Measurements from ENCODE around the gene SLC22A14. TPM values are rescaled to one million over a fixed set of nuclear protein-coding genes. Genes with fewer than 3 reads are reported as not detected.

The SLC22A14 gene
- total RNA-seq, 4 donors from 2014 or later = 0.23 TPM; not detected in 3

DNA sequence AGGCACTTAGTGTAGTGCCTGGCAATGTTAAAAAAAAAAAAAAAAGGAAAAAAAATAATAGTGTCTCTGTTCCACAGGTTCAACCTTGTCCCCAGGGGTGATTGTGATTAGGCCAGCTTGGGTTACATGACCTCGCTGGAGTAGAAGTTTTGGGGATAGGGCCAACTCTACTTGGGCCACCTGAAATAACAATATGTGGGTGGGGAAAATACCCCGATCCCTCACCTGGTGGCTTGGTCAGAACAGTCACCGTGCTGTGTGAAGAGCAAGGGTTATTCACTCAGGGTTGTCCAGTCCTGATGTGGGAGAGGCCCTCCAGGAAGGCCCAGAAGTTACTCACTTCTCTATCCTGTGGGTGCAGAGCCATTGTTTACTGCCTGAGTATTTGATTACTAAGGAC is 84.0 kb downstream of the SLC22A14 start:
- H3K27ac ChIP-seq (replicated peaks in 1 of 4) = no peak overlapping the region
- intact Hi-C loops (cut with DNase I) = no loop called here
- H3K9me3 ChIP-seq = no peaks in the 10 kb centered on the region
- no peak for DNase-seq (ENCODE audit: extremely low spot score)
- no peaks in the 10 kb centered on the region for H3K27me3 ChIP-seq
- 87% methylated on average over 3 of the region's 3 CpGs for WGBS
- peaks cover 0 to 86% (median 23%) of the 10 kb centered on the region in 4 donors for H3K36me3 ChIP-seq
- no peak overlapping the region for H3K4me3 ChIP-seq
- H3K4me1 ChIP-seq = no peaks in the 10 kb centered on the region
- no peak for TF ChIP-seq POLR2A (IDR thresholded peaks at IDR 0.05; ENCODE audit: low read depth)
- TF ChIP-seq EP300 (IDR thresholded peaks at IDR 0.05) = no peak
- TF ChIP-seq POLR2AphosphoS5 (IDR thresholded peaks at IDR 0.05) = no peak
- TF ChIP-seq CTCF (IDR thresholded peaks at IDR 0.05) = no peak

- Histone ChIP-seq H3K4me3 (no peak overlapping the region), H3K27ac (replicated peaks in 1 of 4) (no peak overlapping the region), H3K4me1 (no peaks in the 10 kb centered on the region), H3K36me3 (peaks cover 0 to 91% (median 23%) of the 10 kb centered on the region in 4 donors), H3K27me3 (no peaks in the 10 kb centered on the region), H3K9me3 (no peaks in the 10 kb centered on the region)
- intact Hi-C loops (cut with DNase I) = no loop called here
- TF ChIP-seq POLR2A (IDR thresholded peaks at IDR 0.05; ENCODE audit: low read depth) (no peak), EP300 (IDR thresholded peaks at IDR 0.05) (no peak), POLR2AphosphoS5 (IDR thresholded peaks at IDR 0.05) (no peak), CTCF (IDR thresholded peaks at IDR 0.05) (no peak)
- WGBS = 79% methylated on average over 3 of the region's 3 CpGs
- DNase-seq (ENCODE audit: extremely low spot score) = no peak
Observed at GRCh38 chr3:38367779-38368178, 85.7 kb downstream of the SLC22A14 start.

Small RNAs within 50 kb of the gene (small RNA-seq; reads per million reads assigned to genes)
- 0 reads per million in 3 donors for gene RNU6-235P

Other genes starting within 250 kb of the SLC22A14 start
- gene DLEC1, start 243.1 kb upstream of the SLC22A14 start, total RNA-seq = under 1 TPM; 0.19 to 0.42 (median 0.37) TPM
- gene ACAA1, start 145.2 kb upstream of the SLC22A14 start, total RNA-seq = 10 to 100 TPM; 31.3 to 49.4 (median 39.1) TPM
- gene MYD88, start 143.6 kb upstream of the SLC22A14 start, total RNA-seq = 10 to 100 TPM; 21.2 to 38.6 (median 26.1) TPM
- gene OXSR1, start 116.8 kb upstream of the SLC22A14 start, total RNA-seq = 10 to 100 TPM; 27.0 to 46.7 (median 32.9) TPM
- gene SLC22A13, start 16.5 kb upstream of the SLC22A14 start, total RNA-seq = under 1 TPM in 2 of 4 donors, not detected in 2; 0.17 to 0.29 TPM
- gene XYLB, start 64.5 kb downstream of the SLC22A14 start, total RNA-seq = 1 to 10 TPM in 2 of 4 donors, under 1 TPM in 2; 0.65 to 2.5 (median 1.2) TPM
- gene ACVR2B, start 171.6 kb downstream of the SLC22A14 start, total RNA-seq = 1 to 10 TPM; 3.8 to 9.8 (median 5.9) TPM
- 10 to 100 TPM; 14.9 to 37.8 (median 30.8) TPM for gene EXOG, start 214.0 kb downstream of the SLC22A14 start, total RNA-seq